HG03135 (cell line): ENCODE results near the gene TAF11L14.
"Not testable (repeated sequence)": the region's sequence is repeated elsewhere in the genome, so short reads cannot be mapped to it uniquely, and the experiment has no call there.

Experiments used
- ATAC-seq: cut with Tn5 transposase; IDR thresholded peaks from one replicate; pipeline ENCODE4 v1.9.1; 2021; ENCODE audit warnings: mild to moderate bottlenecking, moderate library complexity; ENCODE audit not compliant: unreplicated experiment

The TAF11L14 gene

DNA sequence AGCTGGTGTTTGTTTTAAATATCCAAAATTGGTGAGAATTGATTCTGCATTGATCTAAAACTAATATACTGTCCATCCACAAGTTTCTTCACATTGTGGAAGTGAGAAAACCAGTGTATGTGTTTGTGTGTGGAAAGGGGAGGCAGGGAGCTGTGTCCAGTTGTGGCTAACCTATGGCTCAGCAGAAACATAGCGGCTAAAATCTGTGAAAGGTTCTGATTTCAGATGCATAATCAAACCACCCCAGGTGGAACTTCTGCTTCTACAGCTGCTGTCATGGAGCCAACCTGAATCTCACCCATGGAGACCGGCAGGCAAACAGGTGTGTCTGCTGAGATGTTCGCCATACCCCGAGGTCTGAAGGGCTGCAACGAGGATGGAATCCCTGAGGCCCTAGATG is at the start of gene TAF11L14:
Gene TAF11L14, plus strand, starts transcription at position 301 of the 400 bp plus-strand sequence.
- ATAC-seq: no peak

DNA sequence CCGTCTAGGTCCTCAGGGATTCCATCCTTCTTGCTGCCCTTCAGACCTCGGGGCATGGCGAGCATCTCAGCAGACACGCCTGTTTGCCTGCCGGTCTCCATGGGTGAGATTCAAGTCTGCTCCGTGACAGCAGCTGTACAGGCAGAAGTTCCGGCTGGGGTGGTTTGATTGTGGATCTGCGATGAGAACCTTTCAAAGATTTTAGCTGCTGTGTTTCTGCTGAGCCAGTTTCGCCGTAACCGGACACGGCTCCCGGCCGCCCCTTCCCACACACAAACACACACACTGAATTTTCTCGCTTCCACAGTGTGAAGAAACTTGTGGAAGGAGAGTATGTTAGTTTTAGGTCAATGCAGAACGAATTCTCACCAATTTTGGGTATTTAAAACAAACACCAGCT is 48.6 kb upstream of the TAF11L14 start, which contains the start of gene TAF11L7:
Gene TAF11L7, minus strand, starts transcription at position 101 of the 400 bp plus-strand sequence.
- ATAC-seq: not testable (repeated sequence)

DNA sequence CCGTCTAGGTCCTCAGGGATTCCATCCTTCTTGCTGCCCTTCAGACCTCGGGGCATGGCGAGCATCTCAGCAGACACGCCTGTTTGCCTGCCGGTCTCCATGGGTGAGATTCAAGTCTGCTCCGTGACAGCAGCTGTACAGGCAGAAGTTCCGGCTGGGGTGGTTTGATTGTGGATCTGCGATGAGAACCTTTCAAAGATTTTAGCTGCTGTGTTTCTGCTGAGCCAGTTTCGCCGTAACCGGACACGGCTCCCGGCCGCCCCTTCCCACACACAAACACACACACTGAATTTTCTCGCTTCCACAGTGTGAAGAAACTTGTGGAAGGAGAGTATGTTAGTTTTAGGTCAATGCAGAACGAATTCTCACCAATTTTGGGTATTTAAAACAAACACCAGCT is 43.4 kb upstream of the TAF11L14 start, which contains the start of gene TAF11L8:
Gene TAF11L8, minus strand, starts transcription at position 101 of the 400 bp plus-strand sequence.
- not testable (repeated sequence) for ATAC-seq

DNA sequence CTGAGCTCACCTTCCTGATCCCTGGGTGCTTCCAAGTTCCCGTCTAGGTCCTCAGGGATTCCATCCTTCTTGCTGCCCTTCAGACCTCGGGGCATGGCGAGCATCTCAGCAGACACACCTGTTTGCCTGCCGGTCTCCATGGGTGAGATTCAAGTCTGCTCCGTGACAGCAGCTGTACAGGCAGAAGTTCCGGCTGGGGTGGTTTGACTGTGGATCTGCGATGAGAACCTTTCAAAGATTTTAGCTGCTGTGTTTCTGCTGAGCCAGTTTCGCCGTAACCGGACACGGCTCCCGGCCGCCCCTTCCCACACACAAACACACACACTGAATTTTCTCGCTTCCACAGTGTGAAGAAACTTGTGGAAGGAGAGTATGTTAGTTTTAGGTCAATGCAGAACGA is 40.0 kb upstream of the TAF11L14 start, which contains the start of gene TAF11L9:
Gene TAF11L9, minus strand, starts transcription at position 140 of the 400 bp plus-strand sequence.
- not testable (repeated sequence) for ATAC-seq

DNA sequence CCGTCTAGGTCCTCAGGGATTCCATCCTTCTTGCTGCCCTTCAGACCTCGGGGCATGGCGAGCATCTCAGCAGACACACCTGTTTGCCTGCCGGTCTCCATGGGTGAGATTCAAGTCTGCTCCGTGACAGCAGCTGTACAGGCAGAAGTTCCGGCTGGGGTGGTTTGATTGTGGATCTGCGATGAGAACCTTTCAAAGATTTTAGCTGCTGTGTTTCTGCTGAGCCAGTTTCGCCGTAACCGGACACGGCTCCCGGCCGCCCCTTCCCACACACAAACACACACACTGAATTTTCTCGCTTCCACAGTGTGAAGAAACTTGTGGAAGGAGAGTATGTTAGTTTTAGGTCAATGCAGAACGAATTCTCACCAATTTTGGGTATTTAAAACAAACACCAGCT is 36.5 kb upstream of the TAF11L14 start, which contains the start of gene TAF11L10:
Gene TAF11L10, minus strand, starts transcription at position 101 of the 400 bp plus-strand sequence.
- ATAC-seq: not testable (repeated sequence)

DNA sequence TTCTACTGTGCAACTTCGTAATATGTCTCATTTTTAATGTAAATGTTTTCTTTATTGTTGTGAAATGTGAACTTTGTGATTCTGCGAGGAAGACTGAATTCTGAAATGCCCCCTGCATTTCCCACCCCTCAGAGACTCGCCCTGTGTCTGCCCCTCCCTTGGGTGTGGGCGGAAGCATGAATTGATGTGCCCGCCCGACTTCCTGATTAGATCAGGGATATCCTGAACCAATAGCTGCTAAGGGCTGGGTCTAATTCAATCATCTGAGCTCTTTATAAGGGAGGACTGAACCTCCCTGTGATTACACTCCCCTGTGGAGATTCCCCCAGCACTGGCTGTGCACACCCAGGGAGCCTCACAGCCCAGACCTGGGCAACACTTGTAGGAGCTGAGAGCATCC is 30.4 kb upstream of the TAF11L14 start, which contains the start of gene TAF11L11:
Gene TAF11L11, plus strand, starts transcription at position 304 of the 400 bp plus-strand sequence.
- not testable (repeated sequence) for ATAC-seq

DNA sequence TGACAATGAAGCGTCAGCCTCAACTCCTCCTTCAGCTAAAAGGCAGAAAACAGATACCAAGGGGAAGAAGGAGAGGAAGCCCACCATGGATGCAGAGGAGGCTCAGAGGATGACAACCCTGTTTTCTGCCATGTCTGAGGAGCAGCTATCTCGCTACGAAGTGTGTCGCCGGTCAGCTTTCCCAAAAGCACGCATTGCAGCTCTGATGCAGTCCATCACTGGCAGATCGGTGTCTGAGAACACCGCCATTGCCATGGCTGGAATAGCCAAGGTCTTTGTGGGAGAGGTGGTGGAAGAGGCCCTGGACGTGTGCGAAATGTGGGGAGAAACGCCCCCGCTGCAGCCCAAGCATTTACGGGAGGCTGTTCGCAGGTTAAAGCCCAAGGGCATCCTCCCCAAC is 29.3 kb upstream of the TAF11L14 start:
- ATAC-seq: no peak

DNA sequence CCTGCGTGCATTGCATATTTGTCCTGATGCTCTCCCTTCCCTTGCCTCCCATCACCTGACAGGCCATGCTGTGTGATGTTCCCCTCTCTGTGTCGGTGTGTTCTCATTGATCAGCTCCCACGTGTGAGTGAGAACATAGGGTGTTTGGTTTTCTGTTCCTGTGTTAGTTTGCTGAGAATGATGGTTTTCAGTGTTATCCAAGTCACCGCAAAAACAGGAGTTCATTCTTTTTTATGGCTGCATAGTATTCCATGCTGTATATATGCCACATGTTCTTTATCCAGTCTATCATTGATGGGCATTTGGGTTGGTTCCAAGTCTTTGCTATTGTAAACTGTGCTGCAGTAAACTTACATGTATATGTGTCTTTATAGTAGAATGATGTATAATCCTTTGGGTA is 26.8 kb upstream of the TAF11L14 start:
- ATAC-seq: not testable (repeated sequence)

DNA sequence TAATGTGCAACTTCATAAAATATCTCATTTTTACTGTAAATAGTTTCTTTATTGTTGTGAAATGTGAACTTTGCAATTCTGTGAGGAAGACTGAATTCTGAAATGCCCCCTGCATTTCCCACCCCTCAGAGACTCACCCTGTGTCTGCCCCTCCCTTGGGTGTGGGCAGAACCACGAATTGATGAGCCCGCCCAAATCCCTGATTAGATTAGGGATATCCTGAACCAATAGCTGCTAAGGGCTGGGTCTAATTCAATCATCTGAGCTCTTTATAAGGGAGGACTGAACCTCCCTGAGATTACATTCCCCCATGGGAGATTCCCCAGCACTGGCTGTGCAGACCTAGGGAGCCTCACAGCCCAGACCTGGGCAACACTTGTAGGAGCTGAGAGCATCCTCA is 24.2 kb upstream of the TAF11L14 start, which contains the start of gene TAF11L12:
Gene TAF11L12, plus strand, starts transcription at position 301 of the 400 bp plus-strand sequence.
- ATAC-seq: not testable (repeated sequence)

DNA sequence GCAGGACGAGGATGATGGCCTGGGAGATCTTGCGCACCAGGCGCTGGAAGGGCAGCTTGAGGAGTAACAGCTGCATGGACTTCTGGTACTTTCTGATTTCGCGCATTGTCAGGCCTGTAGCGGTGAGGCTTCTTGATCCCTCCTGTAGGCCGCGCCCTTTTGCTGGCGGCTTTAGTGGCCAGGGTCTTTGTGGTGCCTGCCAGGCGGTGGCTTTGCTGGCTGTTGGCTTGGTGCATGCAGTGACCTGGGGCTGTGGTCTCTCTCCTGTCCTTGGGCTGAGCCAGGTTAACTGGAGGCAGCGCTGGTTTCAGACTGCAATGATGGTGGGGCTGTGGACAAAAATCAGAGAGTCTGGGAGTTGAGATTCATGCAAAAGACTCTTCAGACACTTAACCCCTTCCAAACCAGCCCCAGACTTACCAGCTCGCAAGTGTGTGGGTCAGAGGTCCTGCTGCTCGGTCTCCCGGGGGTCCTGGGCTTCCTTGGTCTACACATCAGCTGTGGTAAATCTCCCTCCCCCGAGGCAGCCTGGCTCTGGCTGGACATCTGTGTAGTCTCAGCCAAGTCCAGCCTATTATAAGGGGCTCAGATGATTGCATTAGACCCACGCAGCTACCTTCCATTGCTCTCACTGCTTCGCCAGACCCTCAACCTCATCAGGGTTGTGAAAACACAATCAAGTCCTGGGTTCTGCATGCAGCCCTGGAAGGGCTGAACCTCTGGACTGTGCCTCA is 19.2 kb upstream of the TAF11L14 start:
- ATAC-seq: no peak

DNA sequence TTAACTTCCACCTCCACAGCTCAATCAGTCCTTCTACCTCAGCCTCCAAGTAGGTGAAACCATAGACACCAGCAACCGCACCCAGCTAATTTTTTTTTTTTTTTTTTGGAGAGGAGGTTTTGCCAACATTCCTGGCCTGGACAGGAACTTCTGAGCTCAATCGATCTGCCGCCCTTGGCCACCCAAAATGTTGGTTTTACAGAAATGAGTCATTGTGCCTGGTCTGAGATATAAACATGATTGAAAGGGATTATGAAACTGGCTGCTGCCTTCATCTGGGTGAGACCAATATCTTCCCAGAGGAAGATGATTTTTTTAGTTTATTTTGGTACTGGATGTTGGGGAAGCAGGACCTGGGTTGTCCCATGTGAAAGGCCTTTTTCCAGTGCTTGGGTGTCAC is 14.9 kb upstream of the TAF11L14 start:
- ATAC-seq: no peak

DNA sequence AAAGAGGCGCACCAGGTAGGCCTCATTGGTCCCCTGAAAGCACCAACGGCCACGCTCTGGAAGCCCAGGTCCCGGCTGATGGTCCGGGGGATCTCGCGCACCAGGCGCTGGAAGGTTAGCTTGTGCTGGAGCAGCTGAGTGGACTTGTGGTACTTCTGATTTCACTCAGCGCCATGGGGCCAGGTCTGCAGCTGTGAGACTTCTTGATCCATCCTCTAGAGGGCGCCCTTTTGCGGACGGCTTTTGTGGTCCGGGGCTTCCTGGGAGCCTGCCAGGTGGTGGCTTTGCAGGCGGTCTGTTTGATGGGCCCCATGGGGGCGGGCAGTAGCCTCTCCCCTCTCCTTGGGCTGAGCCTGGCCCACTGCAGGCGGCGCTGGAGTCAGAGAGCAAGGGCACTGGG is 13.6 kb upstream of the TAF11L14 start:
- ATAC-seq: no peak

DNA sequence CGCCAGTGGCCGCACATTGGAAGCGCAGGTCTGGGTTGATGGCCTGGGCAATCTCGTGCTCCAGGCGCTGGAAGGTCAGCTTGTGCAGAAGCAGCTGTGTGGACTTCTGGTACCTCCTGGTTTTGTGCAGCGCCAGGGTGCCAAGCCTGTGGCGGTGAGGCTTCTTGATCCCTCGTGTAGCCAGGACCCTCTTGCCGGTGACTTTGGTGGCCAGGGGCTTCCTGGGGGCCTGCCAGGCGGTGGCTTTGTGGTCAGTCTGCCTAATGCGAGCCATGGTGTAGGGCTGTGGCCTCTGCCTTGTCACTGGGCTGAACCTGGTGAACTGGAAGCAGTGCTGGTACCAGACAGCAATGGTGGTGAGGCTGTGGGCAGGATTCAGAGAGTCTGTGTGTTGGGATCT is 8.6 kb upstream of the TAF11L14 start:
- ATAC-seq: no peak

DNA sequence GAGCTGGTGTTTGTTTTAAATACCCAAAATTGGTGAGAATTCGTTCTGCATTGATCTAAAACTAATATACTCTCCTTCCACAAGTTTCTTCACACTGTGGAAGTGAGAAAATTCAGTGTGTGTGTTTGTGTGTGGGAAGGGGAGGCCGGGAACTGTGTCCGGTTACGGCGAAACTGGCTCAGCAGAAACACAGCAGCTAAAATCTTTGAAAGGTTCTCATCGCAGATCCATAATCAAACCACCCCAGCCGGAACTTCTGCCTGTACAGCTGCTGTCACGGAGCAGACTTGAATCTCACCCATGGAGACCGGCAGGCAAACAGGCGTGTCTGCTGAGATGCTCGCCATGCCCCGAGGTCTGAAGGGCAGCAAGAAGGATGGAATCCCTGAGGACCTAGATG is 2.5 kb upstream of the TAF11L14 start, which contains the start of gene TAF11L13:
Gene TAF11L13, plus strand, starts transcription at position 301 of the 400 bp plus-strand sequence.
- ATAC-seq: not testable (repeated sequence)

DNA sequence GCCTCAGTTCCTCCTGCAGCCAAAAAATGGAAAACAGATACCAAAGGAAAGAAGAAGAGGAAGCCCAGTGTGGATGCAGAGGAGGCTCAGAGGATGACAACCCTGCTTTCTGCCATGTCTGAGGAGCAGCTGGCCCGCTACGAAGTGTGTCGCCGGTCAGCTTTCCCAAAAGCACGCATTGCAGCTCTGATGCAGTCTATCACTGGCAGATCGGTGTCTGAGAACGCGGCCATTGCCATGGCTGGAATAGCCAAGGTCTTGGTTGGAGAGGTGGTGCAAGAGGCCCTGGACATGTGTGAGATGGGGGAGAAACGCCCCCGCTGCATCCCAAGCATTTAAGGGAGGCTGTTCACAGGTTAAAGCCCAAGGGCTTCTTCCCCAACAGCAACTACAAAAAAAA is 15.0 kb downstream of the TAF11L14 start:
- not testable (repeated sequence) for ATAC-seq

DNA sequence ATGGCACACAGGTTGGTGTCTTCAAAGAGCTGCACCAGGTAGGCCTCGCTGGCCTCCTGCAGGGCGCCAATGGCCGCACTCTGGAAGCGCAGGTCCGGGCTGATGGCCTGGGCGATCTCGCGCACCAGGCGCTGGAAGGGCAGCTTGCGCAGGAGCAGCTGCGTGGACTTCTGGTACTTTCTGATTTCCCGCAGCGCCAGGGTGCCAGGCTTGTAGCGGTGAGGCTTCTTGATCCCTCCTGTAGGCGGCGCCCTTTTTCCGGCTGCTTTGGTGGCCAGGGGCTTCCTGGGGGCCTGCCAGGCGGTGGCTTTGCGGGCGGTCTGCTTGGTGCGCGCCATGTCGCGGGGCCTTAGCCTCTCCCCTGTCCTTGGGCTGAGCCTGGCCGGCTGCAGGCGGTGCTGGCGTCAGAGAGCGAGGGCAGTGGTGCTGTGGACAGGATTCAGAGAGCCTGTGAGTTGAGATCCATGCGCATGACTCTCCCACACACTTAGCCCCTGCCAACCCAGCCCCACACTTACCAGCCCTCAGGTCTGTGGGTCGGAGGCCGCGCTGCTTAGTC is 21.0 kb downstream of the TAF11L14 start:
- not testable (repeated sequence) for ATAC-seq

DNA sequence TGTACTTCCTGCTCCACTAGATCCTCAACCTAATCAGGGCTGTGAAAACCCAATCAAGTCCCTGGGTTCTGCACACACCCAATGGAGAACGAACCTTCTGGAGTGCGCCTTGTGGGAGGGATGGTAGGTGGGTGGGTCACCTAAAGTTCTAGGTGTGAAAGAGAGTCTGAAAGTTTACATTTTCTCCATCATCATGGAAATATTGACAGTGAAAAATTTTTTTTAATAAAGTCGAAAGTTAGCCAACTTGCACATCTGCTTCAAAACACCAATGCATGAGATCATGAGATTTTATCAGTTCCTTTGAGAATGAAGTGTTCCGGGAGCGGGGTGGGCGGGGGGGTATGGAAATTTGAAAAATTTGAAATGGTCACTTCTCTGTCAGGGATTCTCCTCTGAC is 21.7 kb downstream of the TAF11L14 start:
- no peak for ATAC-seq

DNA sequence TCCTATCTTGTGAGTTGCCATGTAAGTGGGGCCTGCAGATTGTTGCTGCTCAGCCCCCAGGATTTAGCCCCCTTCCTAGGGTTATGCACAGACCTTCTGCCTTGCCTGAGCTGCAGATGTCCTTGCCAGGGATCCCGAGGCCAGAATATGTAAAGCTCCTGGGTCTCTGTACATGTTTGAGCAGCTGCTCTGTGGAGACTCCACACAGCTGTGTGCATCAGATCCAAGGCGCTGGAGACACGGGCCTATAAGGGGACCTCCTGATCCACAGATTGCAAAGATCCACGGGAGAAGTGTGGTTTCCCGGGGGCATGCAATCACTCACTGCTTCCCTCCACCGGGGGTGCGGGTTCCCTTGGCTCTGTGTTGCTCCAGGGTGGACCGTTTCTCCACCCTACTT is 28.9 kb downstream of the TAF11L14 start:
- ATAC-seq: no peak

DNA sequence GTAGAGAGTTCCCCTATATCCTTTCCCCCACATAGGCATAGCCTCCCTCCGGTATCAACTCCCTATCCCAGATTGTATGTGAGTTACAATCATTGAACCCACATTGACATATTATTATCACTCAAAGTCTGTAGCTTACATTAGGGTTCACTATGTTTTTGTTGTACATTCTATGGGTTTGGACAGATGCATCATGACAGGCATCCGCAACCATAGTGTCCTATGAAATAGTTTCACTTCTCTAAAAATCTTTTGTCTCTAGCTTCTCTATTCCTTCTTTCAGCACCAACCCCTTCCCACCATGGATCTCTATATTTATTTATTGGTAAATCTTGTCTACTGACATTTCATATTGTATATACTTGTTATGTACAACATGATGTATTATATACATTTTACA is 31.6 kb downstream of the TAF11L14 start:
- no peak for ATAC-seq

DNA sequence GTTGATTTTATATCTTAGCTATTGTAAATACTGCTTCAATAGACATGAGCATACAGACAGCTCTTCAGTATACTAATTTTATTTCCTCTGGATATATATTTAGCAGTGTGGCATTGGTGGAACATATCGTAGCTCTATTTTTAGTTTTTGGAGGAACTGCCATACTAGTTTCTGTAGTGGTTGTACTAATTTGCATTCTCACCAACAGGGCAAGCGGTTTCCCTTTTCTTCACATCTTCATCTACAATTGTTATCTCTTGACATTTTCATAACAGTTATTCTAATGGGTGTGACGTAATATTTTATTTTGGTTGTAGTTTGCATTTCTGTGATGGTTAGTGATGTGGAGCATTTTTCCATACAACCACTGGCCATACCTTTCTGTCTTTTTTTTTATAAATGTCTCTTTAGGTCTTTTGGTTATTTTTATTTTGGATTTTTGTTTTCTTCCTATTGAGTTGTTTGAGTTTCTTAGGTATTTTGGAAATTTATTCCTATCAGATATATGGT is 32.5 kb downstream of the TAF11L14 start:
- ATAC-seq: no peak

DNA sequence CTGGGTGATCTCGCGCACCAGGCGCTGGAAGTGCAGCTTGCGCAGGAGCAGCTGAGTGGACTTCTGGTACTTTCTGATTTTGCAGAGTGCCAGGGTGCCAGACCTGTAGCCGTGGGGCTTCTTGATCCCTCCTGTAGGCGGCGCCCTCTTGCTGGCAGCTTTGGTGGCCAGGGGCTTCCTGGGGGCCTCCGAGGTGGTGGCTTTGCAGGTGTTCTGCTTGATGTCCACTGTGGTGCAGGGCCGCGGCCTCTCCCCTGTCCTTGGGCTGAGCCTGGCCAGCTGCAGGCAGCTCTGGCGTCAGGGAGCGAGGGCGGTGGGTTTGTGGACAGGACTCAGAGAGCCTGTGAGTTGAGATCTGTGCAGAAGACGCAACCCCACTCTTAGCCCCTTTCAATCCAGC is 36.1 kb downstream of the TAF11L14 start:
- ATAC-seq: no peak
